ENCODE results near the gene TOP3B.

Gene TOP3B

DNA sequence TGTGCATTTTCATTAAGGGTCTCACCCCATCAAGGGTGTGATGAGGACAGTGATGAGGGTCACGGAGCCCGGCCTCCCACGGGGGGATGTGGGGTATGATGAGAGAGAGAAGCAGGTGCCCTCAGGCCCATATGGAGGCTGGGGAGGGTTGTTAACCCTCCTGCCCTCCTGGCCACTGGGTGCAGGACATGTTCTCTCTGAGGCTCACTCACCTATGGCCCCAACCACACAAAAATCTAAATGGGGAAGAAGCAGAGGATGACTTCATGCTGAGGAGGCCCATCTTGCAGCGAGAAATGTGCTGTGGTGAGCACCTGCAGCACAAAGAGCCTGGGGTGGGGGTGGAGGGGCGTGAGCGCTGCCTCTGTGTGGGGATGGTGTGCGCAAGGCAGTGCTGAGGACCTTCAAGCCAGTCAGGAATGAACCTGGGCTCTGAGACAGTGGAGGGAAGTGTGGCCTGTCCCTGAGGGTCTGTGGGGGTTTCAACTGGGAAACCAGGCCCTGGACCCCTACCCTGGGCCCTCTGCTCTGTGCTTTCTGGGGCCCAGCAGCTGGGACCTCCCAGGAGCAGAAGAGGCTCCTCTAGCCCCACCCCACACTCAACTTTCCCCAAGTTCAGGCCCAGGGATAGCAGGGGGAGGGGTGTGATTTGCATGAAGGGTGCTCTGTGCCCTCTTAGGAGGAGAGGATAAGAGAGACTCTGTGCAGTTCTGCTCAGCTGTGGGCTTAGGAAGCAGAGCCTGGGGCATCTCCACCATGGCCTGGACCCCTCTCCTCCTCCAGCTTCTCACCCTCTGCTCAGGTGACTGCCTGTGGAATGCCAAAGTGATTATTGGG, 43.0 kb upstream of the TOP3B start:
- H3K4me3 ChIP-seq (ENCODE audit: control insufficient read depth, low read depth, low read length): no peak overlapping the region
- TF ChIP-seq, protein P1, sequence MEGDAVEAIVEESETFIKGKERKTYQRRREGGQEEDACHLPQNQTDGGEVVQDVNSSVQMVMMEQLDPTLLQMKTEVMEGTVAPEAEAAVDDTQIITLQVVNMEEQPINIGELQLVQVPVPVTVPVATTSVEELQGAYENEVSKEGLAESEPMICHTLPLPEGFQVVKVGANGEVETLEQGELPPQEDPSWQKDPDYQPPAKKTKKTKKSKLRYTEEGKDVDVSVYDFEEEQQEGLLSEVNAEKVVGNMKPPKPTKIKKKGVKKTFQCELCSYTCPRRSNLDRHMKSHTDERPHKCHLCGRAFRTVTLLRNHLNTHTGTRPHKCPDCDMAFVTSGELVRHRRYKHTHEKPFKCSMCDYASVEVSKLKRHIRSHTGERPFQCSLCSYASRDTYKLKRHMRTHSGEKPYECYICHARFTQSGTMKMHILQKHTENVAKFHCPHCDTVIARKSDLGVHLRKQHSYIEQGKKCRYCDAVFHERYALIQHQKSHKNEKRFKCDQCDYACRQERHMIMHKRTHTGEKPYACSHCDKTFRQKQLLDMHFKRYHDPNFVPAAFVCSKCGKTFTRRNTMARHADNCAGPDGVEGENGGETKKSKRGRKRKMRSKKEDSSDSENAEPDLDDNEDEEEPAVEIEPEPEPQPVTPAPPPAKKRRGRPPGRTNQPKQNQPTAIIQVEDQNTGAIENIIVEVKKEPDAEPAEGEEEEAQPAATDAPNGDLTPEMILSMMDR (IDR thresholded peaks at IDR 0.05; ENCODE audit: control insufficient read depth, insufficient read depth, low read depth, low read length, missing control alignments): no peak
- DNase-seq (ENCODE audit: low read depth): no peak

DNA sequence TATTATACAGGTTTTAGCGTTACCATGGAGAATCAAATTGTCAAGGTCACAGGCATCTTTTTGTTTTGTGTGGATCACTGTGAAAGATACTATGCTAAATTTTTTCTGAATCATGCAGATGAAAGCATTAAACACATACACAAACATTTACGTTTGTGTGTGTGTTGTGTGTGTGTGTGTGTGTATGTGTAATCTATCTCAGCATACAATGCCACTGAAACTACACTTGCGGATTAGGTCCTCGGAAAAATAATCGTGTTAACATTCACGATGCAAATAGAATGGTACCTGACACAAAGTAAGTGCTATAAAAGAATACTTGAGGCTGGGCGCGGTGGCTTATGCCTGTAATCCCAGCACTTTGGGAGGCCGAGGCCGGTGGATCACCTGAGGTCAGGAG, 41.9 kb upstream of the TOP3B start:
- TF ChIP-seq, protein P1 (IDR thresholded peaks at IDR 0.05; ENCODE audit: control insufficient read depth, insufficient read depth, low read depth, low read length, missing control alignments): no peak
- H3K4me3 ChIP-seq (ENCODE audit: control insufficient read depth, low read depth, low read length): no peak overlapping the region
- DNase-seq (ENCODE audit: low read depth): no peak

DNA sequence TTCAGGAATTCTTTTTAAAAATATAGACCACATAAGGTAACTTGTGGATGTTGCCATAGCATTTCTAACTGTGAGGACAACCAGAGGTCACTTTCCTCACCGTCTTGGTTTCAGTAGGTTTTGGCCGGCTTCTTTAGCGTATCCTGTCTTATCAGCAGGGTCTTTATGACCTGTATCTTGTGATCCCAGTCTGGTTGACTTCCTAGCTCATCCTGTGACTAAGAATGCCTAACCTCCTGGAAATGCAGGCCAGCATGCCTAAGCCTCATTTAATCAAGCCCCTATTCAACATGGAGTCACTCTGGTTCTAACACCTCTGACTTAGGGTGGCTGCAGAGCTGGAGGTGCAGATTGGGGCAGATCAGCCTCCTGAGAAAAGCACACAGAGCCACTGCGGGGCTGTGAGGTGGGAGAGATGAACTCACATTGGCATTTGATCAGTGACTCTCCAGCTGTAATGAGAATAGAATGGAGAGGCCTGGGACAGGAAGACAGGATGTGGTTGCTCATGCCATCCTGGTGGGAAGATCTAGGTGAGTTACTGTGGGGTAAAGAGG, 41.1 kb upstream of the TOP3B start:
- no peak overlapping the region for H3K4me3 ChIP-seq (ENCODE audit: control insufficient read depth, low read depth, low read length)
- no peak for DNase-seq (ENCODE audit: low read depth)
- TF ChIP-seq, protein P1 (IDR thresholded peaks at IDR 0.05; ENCODE audit: control insufficient read depth, insufficient read depth, low read depth, low read length, missing control alignments): no peak

DNA sequence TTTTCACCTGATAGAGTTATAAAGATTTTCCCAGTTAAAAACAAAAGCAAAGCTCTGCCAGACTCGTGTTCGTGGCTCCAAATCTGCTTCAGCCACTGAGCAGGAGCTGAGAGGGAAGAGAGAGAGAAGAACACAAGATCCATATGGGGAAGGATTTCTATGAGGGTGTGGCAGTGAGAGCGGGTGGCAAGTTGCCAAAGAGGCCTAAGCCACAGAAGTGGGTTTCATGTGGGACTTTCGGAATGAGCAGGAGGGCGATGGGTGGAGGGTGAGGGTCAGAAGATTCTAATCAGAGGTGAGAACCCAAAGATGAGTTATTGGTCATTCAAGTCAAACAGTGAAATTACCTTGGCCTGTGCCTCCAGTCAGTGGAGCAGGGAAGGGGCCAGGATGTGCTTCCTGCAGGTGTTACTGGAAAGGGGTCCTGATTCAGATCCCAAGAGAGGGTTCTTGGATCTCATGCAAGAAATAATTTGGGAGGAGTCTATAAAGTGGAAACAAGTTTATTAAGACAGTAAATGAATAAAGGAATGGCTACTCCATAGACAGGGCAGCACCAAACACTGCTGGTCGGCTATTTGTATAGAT, 40.5 kb upstream of the TOP3B start:
- DNase-seq (ENCODE audit: low read depth): no peak
- H3K4me3 ChIP-seq (ENCODE audit: control insufficient read depth, low read depth, low read length): no peak overlapping the region
- TF ChIP-seq, protein P1 (IDR thresholded peaks at IDR 0.05; ENCODE audit: control insufficient read depth, insufficient read depth, low read depth, low read length, missing control alignments): no peak

DNA sequence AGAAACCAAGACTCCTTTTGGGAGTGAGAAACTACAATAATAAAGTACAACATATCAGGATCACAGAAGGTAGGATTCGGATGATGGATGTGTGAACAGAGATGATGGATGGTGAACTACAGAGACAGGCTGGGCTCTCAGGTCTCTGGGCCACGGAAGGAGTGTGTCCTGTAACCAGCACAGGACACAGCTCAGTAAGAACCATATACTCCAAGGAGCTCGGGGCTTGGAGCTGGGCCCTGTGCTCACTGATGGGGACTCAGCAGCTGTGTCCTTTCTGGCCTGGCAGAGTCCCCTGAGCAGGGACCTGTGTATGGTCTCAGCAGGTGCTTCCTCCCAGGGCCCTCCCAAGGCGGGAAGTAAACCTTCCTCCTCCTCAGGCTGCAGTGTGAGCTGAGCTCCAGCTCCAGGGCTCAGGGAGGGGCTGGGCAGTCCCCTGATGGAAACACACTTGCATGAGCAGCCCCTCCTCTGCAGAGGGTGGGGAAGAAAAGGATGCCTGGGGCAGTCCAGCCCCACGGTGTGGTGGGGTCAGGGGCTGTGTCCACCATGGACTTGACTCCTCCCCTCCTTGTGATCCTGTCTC, 39.8 kb upstream of the TOP3B start:
- TF ChIP-seq, protein P1 (IDR thresholded peaks at IDR 0.05; ENCODE audit: control insufficient read depth, insufficient read depth, low read depth, low read length, missing control alignments): no peak
- H3K4me3 ChIP-seq (ENCODE audit: control insufficient read depth, low read depth, low read length): no peak overlapping the region
- no peak for DNase-seq (ENCODE audit: low read depth)

DNA sequence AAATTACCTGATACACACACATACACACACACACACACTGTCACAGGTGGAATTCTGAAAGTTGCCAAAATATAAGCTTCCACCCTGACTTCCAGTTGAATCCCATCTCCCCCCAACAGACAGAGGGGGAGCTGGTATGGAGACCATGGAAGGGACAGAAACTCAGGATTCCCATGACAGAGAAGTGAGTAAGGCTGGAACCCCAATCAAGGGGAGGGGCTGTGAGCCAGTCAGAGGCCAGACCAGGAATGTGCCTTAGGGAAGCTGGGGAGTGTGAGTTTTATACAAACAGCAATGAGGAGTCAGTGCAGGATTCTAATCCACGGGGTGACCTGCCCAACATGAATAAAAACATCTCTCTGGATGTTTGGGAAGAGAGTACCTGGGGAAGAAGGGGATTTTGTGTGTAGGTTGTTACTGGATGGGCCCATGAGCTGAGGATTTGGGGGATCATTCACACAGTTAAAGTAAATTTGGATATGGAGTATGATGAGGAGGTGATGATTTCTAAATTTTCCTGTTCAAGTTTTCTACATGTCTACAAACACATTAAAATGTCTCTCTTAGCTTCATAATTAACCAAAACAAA, 38.7 kb upstream of the TOP3B start:
- TF ChIP-seq, protein P1 (IDR thresholded peaks at IDR 0.05; ENCODE audit: control insufficient read depth, insufficient read depth, low read depth, low read length, missing control alignments): no peak
- no peak overlapping the region for H3K4me3 ChIP-seq (ENCODE audit: control insufficient read depth, low read depth, low read length)
- DNase-seq (ENCODE audit: low read depth): no peak

All from AG09309 (cell line).